Adipocyte (in vitro differentiated cells): ENCODE results near the gene SLC39A13.

Source experiments
- DNase-seq: peaks from one replicate; pipeline ENCODE4 v3.0.0-alpha.2; 2015; ENCODE audit warnings: low read depth
- H3K27me3 ChIP-seq: replicated peaks from 2 replicates; pipeline ENCODE4 v1.7.0; 2013; ENCODE audit warnings: mild to moderate bottlenecking, low read length, moderate library complexity; ENCODE audit not compliant: control insufficient read depth, insufficient read depth
- H3K36me3 ChIP-seq: 2 replicates; pipeline ENCODE4 v1.7.0; 2013; ENCODE audit warnings: low read length, mild to moderate bottlenecking, moderate library complexity; ENCODE audit not compliant: control insufficient read depth, insufficient read depth, severe bottlenecking
- H3K4me1 ChIP-seq: 2 replicates; pipeline ENCODE4 v1.7.0; 2013; ENCODE audit warnings: mild to moderate bottlenecking, low read length, moderate library complexity; ENCODE audit not compliant: control insufficient read depth, insufficient read depth
- H3K4me3 ChIP-seq: 2 replicates; pipeline ENCODE4 v1.7.0; 2013; ENCODE audit warnings: mild to moderate bottlenecking, low read length, moderate library complexity
- H3K9ac ChIP-seq: 2 replicates; pipeline ENCODE4 v1.7.0; 2013; ENCODE audit warnings: mild to moderate bottlenecking, low read length, moderate library complexity
- H3K9me3 ChIP-seq: 2 replicates; pipeline ENCODE4 v1.7.0; 2013; ENCODE audit warnings: mild to moderate bottlenecking, low read length, moderate library complexity; ENCODE audit not compliant: control insufficient read depth

SLC39A13 gene

DNA sequence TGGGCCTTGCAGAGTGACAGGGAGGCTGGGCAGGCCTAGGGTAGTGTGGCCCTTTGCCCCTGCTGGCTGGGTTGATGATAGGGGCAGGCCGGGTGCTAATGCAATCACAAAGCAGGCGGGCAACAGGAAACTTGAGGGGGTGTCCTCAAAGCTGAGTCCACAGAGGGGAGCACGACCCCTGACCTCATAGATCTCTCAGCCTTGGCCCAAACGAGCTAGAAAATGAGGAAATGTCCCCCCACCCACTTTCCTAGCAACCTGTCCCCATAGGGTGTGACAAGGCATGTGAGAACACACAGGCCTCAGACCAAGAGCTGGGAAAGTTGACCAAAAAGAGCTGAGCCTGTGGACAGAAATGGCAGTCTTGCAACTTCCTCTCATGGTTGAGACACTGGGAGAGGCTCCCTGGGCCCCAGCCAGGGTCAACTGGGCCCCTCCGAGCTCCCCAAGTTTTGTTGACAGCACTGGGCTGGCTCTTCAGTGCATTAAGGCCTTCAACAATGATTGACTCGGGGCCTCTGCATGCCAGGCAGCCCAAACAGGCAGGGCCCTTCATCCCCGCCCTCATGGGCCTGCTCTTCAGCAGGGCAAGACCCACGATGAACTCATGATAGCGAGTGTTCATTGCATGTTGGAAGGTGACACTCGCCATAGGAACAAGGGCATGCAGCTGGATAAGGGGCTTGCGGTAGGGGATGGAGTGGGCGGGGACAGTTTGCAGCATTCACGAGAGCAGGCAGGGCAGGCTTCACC is 20.3 kb upstream of the SLC39A13 start:
- Histone ChIP-seq H3K4me1 (no peaks in the 10 kb centered on the region), H3K9ac (no peak overlapping the region), H3K27me3 (no peaks in the 10 kb centered on the region), H3K36me3 (no peaks in the 10 kb centered on the region), H3K4me3 (no peak overlapping the region), H3K9me3 (no peaks in the 10 kb centered on the region)
- DNase-seq = no peak

DNA sequence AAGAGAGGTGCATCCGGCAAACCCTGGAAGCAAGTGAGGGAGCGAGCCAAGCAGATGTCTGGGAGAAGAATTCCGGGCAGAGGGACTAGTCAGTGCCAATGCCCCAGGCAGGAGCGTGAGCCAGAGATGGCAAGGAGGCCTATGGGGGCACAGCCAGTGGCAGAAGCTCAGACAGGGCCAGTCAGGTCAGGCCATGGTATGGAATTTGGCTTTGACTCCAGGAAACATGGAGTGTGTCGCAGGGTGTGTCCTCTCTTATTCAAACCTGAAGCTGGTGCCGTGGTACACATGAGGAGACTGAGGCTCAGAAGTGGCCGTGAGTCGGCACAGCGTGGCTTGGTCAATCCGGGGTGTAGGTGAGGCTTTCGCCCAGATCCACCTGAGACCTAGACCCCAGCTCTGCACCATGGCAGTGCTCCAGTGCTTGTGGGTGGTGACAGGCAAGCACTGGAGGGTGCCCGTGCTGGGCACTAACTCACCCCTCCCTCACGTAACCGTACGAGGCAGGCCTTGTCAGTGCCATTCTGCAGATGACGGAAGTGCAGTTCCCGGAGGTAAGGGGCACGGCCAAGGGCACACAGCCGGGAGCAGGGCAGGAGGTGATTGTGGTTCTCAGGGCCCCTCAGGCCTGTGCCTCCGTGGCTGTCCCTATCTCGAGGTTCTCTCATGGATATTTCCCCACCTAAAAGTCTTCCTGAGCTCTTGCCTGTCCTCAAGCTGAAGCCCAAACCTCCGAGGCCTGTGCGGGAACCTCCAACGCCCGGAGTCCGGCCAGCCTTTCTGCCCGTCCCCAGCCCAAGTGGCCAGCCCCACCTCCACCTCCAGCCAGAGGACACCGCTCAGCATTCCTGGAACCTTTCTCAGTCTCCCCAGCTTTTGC is 19.5 kb upstream of the SLC39A13 start:
- DNase-seq = no peak
- H3K36me3 ChIP-seq = no peaks in the 10 kb centered on the region
- H3K27me3 ChIP-seq = no peaks in the 10 kb centered on the region
- H3K4me1 ChIP-seq = peaks cover 4% of the 10 kb centered on the region
- H3K9ac ChIP-seq = no peak overlapping the region
- no peaks in the 10 kb centered on the region for H3K9me3 ChIP-seq
- no peak overlapping the region for H3K4me3 ChIP-seq

DNA sequence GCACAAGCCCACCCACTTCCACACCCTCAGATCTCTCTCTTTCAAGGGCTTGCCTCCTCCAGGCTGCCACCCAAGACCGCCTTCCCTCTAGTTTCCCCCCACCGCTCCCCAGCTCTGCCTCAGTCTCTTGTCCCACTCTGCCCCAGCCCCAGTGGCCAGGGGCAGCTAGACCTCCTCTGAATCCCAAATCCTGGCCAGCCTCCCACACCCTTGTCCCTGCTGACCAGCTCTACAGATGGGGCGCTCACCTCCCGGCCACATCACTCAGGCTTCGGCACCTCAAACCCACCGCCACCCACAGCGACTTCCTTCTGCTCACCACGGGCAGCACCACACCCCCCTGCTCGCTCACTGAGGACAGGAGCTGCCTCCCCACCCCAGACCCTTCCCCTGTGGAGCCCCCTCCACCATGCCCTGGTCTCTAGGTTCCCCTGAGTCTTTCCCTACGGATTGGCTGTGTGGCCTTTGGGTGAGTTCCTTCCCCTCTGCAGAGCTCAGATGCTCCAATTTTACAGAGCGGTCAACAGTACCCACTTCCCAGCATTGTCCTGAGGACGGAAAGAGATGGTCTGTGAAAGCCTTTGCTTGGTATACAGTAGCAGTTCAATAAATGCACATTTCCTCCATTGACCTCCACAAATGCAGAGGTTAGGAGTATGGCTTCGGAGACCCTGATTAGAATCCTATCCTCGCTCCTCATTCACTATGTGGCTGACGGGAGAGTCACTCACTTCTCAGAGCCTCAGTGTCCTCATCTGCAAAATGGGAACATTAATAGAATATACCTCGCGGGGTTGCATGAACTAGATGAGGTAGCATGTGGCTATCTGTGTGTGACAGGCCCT is 18.6 kb upstream of the SLC39A13 start:
- Histone ChIP-seq H3K4me3 (no peak overlapping the region), H3K4me1 (peaks cover 4% of the 10 kb centered on the region), H3K9ac (no peak overlapping the region), H3K36me3 (no peaks in the 10 kb centered on the region), H3K9me3 (no peaks in the 10 kb centered on the region), H3K27me3 (no peaks in the 10 kb centered on the region)
- DNase-seq = no peak

DNA sequence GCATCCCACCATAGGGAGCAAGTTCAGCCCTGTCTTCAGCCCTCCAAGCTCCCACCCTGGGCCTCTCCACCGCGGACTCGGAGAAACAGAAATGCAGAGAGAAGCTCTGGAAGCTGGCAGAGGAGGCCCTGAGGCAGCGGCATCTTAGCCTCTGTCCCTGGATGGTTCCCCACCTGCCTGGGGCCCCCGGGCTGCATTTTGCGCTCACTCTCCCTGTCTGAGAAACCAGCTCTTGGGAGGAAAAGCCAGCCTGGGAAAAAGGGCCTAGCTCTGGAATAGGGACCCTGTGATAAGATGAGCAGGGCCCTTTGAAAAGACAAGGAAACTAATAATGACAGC is 18.0 kb upstream of the SLC39A13 start:
- no peaks in the 10 kb centered on the region for H3K9me3 ChIP-seq
- H3K4me1 ChIP-seq = peaks cover 4% of the 10 kb centered on the region
- H3K27me3 ChIP-seq = no peaks in the 10 kb centered on the region
- H3K36me3 ChIP-seq = no peaks in the 10 kb centered on the region
- no peak for DNase-seq
- no peak overlapping the region for H3K4me3 ChIP-seq
- H3K9ac ChIP-seq = no peak overlapping the region

DNA sequence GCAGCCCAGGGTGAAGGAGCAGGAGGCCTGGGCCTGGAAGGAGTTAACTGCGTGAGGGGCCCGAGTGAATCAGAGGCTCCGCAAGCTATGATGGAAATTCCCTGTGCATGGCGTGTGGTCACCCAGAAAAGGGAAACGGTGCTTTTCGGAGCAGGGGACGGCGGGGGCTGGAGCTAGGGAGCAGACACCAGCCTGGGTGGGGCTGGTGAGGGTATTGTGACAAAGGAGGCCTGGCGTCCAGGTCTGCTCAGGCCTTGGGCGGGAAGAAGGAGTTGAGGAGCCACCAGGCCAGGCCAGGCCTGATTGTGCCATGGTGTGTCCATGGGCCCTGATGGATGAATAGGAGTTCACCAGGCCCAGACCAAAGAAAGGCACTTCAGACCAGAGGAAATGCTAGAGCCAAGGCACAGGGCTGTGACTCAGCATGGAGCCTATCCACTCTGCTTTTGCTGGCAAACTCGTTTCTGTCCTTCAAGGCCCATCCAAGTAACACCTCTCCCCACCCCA is 17.3 kb upstream of the SLC39A13 start:
- no peaks in the 10 kb centered on the region for H3K36me3 ChIP-seq
- no peak overlapping the region for H3K4me3 ChIP-seq
- no peaks in the 10 kb centered on the region for H3K9me3 ChIP-seq
- no peaks in the 10 kb centered on the region for H3K27me3 ChIP-seq
- peaks cover 4% of the 10 kb centered on the region for H3K4me1 ChIP-seq
- no peak overlapping the region for H3K9ac ChIP-seq
- DNase-seq = no peak

DNA sequence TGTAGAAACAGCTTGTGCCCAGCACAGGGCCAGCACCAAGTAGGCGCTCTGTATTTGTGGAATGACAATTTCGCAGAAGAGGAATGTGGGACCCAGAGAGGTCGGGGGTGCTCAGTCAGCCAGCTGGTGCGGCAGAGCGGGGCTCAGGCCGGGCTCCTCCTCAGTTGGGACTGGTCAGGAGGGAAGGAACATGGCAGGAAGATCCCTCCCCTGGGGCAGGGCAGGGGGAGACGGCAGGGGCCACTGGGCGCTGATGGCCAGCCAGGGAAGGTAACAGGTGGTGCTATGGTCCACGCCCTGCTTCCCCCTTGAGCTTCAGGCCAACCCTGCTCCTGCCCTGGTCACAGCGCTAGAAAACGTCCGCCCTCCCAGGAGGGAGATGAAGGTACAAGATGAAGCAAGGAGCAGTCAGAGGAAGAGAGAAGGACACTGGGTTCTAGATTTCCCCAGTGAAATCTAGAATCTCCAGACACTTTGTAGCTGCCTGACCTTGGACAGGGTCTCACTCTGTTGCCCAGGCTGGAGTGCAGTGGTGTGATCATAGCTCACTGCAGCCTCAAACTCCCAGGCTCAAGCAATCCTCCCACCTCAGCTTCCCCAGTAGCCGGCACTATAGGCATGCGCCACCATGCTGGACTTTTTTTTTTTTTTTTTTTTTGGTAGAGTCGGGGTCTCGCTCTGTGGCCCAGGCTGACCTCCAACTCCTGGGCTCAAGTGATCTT is 16.5 kb upstream of the SLC39A13 start:
- Histone ChIP-seq H3K4me1 (peaks cover 4% of the 10 kb centered on the region), H3K9ac (no peak overlapping the region), H3K36me3 (no peaks in the 10 kb centered on the region), H3K4me3 (no peak overlapping the region), H3K27me3 (no peaks in the 10 kb centered on the region), H3K9me3 (no peaks in the 10 kb centered on the region)
- DNase-seq = no peak

DNA sequence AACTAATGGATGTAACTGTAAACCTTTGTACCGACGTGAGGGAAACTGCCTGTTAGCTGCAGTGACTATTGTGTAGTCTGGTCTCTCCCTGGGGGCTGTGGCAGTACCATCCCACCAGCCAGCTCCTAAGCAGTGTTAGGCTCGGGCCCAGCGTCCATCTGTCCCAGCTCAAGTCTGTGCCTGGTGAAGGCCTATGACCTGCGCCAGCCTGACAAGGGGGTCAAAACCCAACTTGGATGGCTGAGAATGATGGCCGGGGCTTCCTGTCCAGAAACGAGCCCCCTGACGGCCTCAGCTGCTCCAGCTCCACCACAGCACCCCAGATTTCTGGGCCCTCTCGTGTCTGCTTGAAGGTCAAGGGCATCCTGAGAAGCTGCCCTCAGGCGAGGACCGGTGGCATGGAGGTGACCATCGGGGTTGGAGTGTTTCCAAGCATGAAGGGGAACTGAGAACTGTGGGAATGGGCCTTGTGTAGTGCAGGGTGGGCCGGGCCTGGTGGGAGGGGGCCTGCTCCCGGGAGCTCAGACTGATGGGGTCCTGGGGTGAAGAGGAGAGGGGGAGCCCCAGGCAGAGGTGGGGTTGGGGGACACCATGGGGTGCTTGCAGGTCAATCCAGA is 15.7 kb upstream of the SLC39A13 start:
- Histone ChIP-seq H3K4me1 (peaks cover 4% of the 10 kb centered on the region), H3K36me3 (no peaks in the 10 kb centered on the region), H3K27me3 (no peaks in the 10 kb centered on the region), H3K9me3 (no peaks in the 10 kb centered on the region), H3K4me3 (no peak overlapping the region), H3K9ac (no peak overlapping the region)
- DNase-seq = no peak

DNA sequence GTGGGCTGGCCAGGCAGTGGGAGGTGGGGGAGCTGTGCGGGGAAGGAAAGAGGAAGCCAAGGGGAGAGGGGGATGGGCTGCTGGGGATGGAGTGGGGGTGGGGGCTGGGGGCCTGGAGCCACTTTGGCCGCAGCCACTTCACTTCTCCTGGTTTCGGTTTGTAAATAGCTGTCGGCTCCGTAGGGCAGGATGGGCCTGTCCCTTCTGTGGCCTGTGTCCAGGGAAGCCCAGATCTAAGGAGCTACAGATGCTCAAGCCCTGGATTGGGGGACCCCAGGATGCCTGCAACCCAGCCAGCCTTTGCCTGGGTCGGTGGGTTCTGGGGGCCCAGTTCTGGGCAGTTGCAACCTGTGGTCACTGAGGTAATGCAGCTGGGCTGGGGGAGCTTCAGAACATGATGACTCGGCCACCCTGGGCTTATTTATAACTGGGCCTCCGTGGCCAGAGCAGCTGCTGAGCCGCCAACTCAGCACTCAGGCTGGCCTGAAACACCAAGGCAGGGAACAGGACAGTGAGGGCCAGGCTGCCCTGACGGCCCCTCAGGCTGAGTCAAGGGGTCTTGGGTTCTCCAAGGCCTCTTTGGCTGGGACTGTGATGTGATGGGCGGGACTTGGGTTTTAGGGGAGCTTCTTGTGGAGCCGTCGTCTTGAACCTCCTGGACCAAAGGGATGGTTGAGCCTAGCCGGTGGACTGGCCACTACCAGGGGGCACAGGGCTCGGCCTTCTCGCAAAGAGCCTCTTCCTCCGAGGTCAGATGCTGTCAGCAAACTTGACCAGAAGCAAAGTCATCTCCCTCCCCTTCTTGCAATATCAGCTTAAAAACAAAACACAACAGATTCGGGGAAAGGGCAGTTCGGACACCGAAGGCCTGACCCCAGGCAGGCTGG is 15.0 kb upstream of the SLC39A13 start:
- no peaks in the 10 kb centered on the region for H3K9me3 ChIP-seq
- no peak overlapping the region for H3K9ac ChIP-seq
- H3K4me3 ChIP-seq = no peak overlapping the region
- no peaks in the 10 kb centered on the region for H3K36me3 ChIP-seq
- H3K27me3 ChIP-seq = no peaks in the 10 kb centered on the region
- peak; percentile 46 for DNase-seq
- peaks cover 4% of the 10 kb centered on the region for H3K4me1 ChIP-seq

DNA sequence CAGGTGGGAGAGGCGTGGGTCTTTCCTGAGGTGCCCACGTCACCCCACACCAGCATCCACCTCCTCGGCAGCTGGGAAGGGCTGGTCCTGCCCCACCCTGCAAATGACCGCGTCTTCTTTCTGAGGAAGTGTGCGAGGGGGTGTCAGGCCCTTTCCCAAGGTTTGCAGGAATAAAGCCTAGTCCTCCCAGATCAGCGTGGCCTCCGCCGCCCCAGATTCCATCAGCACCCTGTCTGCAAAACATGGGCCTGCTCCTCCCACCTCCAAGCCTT is 14.4 kb upstream of the SLC39A13 start:
- Histone ChIP-seq H3K4me1 (peaks cover 4% of the 10 kb centered on the region), H3K9ac (no peak overlapping the region), H3K27me3 (no peaks in the 10 kb centered on the region), H3K4me3 (no peak overlapping the region), H3K36me3 (no peaks in the 10 kb centered on the region), H3K9me3 (no peaks in the 10 kb centered on the region)
- DNase-seq = no peak
